RWPE1 (cell line): Measurements from ENCODE around the gene DOCK3.
"Not testable (repeated sequence)": the region's sequence is repeated elsewhere in the genome, so short reads cannot be mapped to it uniquely, and the experiment has no call there.

Source experiments
- CTCF ChIA-PET: fragments of 350-600 bp; sonication (Branson Sonifier 250); formaldehyde crosslinking; extraction: SDS; loops from one replicate; lab custom pipeline; 2021; lab: Yijun Ruan, JAX
- POLR2A ChIA-PET: fragments of 400-600 bp; formaldehyde crosslinking; extraction: SDS; loops from one replicate; lab custom pipeline; 2020; ENCODE audit warnings: antibody characterized with exemption; ENCODE audit not compliant: low non-redundant PET; lab: Yijun Ruan, JAX
- DNase-seq: peaks from one replicate; pipeline ENCODE4 v3.0.0; 2012; ENCODE audit warnings: low spot score
- H3K27ac ChIP-seq: fragments of 450-650 bp; 2 replicates; pipeline ENCODE4 v1.5.1; 2017
- TF ChIP-seq, protein P1 (sequence below): fragments of 450-650 bp; conservative IDR thresholded peaks from 2 replicates; pipeline ENCODE4 v1.5.1; 2017; ENCODE audit warnings: low read depth, mild to moderate bottlenecking

The DOCK3 gene

DNA sequence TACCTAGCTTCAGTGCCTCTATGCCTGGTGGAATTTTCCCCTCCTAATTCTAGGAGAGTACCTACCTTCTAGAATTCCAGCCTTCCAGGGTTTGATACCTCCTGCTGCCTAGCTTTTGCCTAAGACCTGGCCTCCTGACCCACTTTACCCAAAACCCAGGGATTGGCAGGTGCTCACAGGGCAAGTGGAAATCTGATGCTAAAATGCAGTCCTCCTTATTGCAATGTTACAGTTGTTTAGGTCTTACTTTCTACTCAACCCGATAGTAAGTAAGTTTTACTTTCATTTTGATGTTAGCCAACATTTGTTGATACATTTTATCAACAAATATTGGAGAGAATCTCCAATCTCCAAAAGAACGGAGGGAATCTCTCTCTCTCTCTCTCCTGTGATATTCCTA is 275.9 kb downstream of the DOCK3 start:
- no peak for DNase-seq
- H3K27ac ChIP-seq: no peak overlapping the region
- TF ChIP-seq, protein P1, sequence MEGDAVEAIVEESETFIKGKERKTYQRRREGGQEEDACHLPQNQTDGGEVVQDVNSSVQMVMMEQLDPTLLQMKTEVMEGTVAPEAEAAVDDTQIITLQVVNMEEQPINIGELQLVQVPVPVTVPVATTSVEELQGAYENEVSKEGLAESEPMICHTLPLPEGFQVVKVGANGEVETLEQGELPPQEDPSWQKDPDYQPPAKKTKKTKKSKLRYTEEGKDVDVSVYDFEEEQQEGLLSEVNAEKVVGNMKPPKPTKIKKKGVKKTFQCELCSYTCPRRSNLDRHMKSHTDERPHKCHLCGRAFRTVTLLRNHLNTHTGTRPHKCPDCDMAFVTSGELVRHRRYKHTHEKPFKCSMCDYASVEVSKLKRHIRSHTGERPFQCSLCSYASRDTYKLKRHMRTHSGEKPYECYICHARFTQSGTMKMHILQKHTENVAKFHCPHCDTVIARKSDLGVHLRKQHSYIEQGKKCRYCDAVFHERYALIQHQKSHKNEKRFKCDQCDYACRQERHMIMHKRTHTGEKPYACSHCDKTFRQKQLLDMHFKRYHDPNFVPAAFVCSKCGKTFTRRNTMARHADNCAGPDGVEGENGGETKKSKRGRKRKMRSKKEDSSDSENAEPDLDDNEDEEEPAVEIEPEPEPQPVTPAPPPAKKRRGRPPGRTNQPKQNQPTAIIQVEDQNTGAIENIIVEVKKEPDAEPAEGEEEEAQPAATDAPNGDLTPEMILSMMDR: no peak
- ChIA-PET CTCF (interaction anchor here (0.7 kb wide), 1 partner anchor 10 kb away, joined by 4 read pairs; no protein-coding TSS in a partner anchor), POLR2A (no interaction called here)

DNA sequence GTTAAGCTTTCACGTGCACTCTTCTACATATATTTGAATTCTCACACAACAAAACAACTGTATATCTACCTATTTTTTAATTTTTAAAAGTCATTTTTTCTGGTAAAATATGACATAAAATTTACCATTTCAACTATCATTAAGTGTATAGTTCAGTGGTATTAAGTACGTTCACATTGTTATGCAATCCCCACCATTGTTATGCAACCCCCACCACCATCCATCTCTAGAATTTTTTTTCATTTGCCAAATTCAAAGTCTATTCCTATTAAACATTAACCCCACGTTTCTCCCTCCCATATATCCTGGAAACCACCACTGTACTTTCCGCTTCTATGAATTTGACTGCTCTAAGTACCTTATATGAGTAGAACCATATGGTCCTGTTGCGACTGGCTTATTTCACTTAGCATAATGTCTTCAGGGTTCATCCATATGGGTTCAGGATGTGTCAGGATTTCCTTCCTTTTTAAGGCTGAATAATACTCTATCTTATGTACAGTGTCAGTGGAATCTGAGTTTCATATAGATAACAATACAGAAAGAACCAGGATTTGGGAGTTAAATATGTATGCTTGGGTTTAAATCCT is 279.2 kb downstream of the DOCK3 start:
- POLR2A ChIA-PET: no interaction called here
- DNase-seq: no peak
- no peak overlapping the region for H3K27ac ChIP-seq
- CTCF ChIA-PET: no interaction called here
- TF ChIP-seq, protein P1: no peak

DNA sequence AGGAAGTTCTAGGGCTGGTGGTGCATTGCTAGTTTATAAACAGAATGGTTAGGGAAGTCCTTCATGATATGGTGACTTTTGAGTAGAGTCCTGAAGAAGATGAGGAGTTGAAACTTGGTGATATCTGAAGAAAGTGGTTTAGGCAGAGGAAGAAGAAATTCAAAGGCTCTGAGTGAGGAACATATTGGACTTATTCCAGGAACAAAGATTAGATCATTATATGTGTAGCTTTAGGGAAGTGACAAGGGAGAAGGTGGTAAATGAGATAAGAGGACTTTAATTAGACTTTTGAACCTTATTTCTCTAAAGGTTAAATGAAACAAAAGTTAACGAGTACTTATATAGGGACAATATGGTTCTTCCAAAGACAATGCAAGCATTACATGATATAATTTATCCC is 286.7 kb downstream of the DOCK3 start:
- no peak overlapping the region for H3K27ac ChIP-seq
- TF ChIP-seq, protein P1: no peak
- no peak for DNase-seq
- ChIA-PET CTCF (no interaction called here), POLR2A (no interaction called here)

DNA sequence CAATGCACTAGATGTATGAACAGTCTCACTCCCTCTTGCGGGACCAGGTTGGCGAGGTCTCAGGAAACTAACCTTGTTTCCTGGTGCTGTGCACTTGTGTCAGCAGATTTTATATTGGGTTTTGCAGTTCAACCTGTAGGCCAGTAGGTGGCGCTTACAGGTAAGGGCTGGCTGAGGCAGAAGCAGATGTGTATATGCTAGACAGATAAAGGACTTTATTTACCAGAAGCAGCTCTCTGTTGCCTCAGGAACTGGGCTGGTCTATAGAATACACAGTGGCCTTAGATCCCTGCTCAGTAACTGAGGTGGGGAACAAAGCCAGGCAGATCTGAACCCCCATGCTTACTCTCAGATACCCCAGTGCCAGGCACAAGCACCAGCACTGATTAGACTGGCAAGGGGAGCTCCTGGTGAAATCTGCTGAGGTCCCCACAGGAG is 296.8 kb downstream of the DOCK3 start:
- ChIA-PET POLR2A (no interaction called here), CTCF (interaction anchor here (0.6 to 1.2 kb wide), 3 partner anchors 17 to 400 kb away, joined by 3 to 5 read pairs (median 3); no protein-coding TSS in a partner anchor)
- DNase-seq: peak; percentile 33

DNA sequence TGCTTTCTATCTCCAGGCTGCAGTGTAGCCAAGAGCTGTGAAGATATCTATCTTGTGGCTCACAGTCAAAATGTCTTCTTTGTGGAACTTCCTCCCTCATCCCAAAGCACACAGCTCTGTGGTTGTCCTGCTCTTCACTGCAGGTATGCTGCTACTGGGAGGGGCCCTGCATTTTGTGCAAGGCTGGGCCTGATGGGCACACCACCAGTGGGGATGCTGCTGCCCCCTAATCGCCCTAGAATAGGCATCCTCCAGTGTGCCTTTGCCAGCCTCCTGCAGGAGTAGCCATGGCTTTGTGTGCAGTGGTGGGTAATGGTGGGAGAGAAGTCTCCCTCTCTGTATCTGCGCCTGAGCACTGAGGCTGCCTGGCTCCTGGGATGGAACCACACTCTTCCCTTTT is 297.3 kb downstream of the DOCK3 start:
- TF ChIP-seq, protein P1: no peak
- ChIA-PET CTCF (interaction anchor here (0.6 to 1.2 kb wide), 2 partner anchors 16 to 47 kb away, joined by 3 to 5 read pairs; no protein-coding TSS in a partner anchor), POLR2A (no interaction called here)
- no peak for DNase-seq
- H3K27ac ChIP-seq: no peak overlapping the region

More for the DNA sequence above, 296.8 kb downstream of the DOCK3 start:
- TF ChIP-seq, protein P1: peak; percentile 83
- H3K27ac ChIP-seq: no peak overlapping the region

DNA sequence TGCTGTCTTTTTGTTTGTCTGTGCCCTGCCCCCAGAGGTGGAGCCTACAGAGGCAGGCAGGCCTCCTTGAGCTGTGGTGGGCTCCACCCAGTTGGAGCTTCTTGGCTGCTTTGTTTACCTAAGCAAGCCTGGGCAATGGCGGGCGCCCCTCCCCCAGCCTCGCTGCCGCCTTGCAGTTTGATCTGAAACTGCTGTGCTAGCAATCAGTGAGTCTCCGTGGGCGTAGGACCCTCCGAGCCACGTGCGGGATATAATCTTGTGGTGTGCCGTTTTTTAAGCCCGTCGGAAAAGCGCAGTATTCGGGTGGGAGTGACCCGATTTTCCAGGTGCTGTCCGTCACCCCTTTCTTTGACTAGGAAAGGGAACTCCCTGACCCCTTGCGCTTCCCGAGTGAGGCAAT is 303.9 kb downstream of the DOCK3 start:
- H3K27ac ChIP-seq, POLR2A ChIA-PET, DNase-seq: not testable (repeated sequence)
- CTCF ChIA-PET: interaction anchor here (0.5 kb wide), 1 partner anchor 56 kb away, joined by 8 read pairs; no protein-coding TSS in a partner anchor

DNA sequence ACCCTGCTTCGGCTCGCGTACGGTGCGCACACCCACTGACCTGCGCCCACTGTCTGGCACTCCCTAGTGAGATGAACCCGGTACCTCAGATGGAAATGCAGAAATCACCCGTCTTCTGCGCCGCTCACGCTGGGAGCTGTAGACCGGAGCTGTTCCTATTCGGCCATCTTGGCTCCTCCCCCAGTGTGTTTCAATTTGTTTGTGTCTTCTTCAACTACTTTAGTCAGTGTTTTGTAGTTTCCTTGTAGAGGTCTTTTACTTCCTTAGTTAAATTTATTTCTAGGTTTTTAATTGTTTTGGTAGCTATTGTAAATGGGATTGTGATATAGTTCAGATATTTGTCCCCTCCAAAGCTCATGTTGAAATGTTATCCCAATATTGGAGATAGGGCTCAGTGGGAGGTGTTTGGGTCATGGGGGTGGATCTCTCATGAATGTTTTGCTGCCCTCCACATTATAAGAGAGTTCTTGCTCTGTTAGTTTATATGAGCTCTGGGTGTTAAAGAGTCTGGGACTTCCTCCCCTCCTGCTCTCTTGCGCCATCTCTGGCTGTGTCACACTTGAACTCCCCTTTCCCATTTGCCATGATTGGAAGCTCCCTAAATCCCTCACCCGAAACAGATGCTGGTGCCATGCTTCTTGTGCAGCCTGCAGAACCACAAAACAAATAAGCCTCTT is 304.4 kb downstream of the DOCK3 start:
- ChIA-PET CTCF (interaction anchor here (0.5 kb wide), 1 partner anchor 57 kb away, joined by 8 read pairs; no protein-coding TSS in a partner anchor), POLR2A (no interaction called here)
- no peak for DNase-seq
- no peak overlapping the region for H3K27ac ChIP-seq
- TF ChIP-seq, protein P1: no peak
